GM19328 (cell line): Measurements from ENCODE around the gene COL13A1.

ENCODE experiments used
- ATAC-seq: cut with Tn5 transposase; IDR thresholded peaks from one replicate; pipeline ENCODE4 v1.9.1; 2021; ENCODE audit warnings: mild to moderate bottlenecking, moderate library complexity; ENCODE audit not compliant: unreplicated experiment

COL13A1 gene

DNA sequence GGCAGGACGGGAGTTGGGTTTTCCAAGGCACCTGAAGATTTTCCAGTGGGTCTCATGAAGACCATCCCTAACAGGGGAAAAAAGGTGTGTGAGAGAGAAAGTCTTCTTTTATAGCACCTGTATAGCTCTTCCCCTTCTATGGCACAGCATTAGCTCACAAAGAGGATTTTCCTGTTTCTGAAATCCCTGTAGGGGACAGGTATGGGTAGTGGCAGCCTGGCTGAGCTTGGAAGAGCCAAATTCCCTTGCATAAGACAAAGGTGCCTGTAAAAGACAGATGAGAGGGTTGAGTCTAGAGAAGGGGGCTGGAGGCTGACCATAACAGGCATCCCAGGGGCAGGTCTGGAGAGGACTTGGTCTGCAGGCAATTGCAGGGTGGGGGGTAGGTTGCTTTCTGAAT is 63.7 kb downstream of the COL13A1 start:
- ATAC-seq: no peak

DNA sequence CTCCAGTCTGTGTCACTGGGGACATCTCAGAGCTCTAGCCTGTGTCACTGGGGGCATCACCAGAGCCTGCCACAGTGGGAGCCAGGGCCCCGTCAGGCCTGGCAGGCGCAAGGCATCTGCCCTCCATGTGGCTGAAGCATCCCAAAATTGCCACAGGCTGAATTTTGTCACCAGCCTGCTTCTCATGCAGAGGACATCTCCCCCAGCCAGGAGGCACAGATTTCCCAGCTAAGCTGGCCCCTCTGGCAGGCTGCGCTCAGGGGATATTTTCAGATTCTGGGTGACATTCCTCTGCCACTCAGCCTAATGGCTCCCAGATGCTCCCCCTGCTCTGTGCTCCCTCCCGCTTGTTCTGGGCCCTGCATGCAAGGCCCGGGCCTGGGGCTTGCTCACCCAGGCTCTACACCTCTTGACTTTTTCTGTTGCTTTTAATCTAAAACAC is 64.6 kb downstream of the COL13A1 start:
- ATAC-seq: no peak

DNA sequence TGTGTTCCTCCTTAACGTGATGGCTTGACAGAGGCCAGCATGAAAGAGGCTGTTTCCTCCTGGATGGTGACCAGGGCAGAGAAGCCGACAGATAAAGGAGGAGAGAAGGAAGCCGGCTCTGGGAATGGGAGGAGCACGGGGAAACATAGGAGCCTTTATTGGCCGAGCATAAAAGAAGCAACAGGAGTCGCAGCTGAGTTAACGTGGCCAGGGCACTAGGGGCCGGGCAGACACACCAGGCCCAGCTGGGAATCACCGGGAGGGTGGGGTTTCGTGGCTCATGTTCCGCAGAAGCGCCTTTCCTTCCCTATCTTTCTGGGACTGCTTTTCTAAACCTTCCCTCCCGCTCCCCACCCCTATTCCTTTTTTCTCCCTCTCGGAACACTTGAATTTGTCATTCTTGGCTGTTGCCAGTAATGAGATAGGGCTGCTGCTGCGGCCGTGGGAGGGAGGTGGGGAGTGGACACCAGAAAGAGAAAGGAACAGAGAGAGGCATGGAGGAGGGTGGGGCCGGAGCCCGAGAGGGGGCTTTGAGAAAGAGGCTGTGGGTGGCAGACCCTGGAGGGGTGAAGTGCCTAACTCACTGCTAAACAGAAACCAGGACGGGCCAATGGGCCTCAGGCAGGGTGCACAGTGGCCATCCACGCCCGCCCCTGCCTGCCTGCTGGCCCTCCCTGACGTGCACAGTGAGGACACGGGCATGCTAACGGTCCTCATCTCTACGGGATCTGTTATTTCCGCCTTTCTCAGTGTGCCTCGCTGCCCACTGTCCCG is 65.2 kb downstream of the COL13A1 start:
- no peak for ATAC-seq

DNA sequence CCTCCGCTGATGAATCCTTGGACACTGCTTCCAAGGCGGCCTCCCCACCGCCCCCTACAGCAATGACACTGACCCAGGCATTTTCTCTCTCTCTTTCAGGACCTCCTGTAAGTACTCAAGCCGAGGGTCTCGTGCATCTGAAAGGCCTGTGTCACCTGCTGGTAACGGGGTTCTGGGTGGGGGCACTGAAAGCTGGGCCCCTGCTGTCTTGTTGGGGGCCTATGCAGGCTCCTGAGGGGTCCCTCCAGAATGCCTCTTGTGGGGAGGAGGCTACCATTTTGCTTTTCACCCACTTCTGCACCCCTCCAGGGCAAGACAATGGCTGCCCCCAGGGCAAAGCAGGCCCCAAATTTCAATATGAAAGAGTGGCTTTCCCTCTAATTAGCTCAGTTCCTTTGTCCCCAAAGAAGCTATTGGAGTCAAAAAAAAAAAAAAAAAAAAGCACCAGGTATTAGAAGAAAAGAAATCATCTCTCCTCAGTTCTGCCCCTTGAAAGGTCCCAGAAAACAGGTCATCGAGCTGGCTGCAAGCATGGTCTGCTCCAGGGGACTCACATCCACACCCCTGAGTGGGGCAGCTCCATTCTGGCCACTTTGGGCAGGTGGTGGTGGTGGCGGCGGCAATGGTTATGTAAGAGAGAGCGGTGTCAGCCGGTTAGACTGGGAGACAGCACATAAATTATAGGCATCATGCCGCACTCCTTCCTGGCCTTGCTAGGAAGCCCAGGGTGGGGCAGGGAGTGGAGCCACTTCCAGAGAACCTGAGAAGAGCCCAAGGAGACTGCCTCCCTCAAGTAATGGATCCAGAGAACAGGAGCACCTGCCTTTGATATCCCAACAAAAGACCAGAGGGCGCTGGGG is 66.2 kb downstream of the COL13A1 start:
- ATAC-seq: no peak

DNA sequence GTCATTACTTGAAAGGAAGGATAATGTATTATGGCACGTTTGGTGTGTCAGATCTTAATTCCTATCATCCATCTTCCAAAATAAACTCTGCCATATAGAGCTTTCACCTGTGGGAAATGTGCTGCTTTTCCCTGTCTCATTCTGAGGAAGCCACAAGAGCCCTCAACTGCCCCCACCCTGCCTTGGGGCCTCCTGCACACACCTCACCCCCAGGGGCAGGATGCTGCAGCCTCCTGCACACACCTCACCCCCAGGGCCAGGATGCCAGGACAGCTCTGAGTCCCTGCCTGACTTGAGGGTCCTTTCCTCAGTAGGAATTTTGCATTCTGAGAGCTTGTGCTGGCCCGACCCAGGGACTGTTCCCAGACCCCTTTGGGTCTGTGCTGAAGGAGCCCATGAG is 67.1 kb downstream of the COL13A1 start:
- no peak for ATAC-seq

DNA sequence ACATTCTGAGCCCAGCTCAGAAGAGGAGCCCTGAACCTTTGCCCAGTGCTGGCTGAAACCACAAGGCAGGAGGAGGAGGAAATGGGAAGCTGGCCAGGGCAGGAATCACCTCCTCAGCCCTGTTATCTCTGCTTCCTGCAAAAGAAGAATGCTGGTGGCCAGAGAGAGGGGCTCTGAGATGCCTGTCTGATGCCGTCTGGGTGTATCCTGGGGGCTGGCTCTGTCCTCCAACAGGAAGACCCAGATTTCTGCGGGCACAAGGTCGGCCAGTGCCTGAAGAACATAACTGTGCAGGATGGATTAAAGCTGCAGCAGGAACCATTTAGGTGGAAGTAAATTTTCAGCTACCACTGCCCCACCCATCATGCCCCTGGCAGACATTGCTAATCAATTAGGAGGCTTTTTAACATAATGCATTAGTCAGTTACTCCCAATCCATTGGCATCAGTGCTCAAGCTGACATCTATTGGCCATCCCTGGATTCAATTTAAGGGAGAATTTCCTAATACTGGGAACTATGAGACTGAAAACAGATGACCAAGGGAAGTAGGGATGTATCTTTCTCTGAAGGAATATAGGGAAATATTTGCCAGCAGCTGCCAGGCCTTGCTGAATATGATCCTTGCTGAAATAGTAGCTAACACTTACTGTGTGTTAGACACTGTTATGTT is 67.7 kb downstream of the COL13A1 start:
- no peak for ATAC-seq

DNA sequence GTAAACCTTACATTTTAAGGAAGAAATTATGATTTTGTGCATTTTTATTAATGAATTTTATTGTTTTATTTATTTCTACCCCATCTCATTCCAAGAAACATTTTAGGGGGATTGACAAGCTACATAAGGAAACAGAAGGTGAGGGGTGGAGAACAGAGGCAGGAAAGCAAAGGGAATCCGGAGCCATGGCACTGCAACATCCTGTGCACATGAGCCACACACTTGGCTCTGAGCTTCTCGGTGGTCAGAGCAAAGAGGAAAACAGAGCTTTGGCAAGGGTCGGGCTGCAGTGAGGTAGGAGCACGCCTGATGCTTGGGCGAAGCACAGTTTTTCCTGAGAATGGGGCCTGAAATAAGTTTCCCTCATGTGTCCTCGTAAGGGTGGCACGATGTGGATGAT is 68.9 kb downstream of the COL13A1 start:
- no peak for ATAC-seq

DNA sequence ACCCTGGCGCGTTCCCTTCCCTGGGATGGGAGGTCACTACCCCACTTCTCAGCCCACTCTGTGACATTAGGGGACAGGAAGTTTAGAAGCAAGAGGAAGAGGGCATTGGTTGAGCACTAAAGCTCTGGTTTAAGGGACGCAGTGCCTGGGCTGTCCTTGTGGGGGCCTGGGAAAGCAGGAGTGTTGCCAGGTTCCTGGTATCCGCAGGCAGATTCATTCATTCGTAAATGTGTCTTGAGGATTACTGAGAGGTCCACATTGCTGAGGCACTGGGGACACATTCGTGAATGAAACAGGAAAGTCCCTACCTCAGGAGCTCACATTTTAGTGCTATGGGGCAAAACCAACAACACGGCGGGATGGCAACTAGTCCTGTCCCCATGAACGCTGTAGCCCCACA is 69.4 kb downstream of the COL13A1 start:
- ATAC-seq: no peak

DNA sequence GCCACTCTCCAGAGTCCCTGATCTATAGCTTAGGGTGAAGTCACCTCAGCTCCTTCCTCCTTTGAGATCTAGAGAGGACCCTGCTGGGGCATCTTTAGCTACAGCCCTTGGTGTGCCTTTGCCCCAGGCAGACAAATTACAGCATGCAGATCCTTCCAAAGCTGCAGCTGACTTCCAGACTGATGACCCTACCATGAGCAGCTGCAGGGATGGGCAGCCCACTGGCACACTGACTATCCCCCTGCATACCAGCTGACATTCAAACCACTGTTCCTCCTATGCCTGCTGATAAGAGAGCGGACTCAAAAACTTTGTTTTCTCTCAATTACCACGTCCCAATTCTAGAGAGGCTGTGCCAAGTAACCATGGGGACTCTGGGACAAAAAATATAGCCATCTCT is 70.6 kb downstream of the COL13A1 start:
- ATAC-seq: no peak

DNA sequence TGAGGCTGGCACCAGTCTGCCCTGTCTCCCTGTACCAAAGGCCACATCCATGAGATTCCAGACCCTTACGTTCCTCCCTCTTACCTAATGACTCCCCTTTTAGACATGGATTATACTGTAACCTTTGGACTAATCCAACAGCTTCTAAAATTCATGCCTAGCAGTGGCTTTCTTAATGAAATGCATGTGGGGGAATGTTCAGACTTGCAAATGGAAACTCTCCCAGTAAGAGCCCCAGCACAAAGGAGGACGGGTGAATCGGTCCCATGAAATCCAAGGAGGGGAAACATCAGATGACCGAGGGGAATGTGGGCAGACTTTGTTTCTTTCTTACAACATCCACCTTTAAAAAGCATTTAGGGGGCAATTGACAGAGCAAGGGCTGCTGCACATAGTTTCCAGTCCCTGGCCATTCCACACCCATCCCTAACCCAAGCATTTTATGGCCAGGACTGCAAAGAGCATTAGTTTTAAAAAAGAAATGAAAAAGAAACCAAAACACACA is 71.5 kb downstream of the COL13A1 start:
- ATAC-seq: no peak

DNA sequence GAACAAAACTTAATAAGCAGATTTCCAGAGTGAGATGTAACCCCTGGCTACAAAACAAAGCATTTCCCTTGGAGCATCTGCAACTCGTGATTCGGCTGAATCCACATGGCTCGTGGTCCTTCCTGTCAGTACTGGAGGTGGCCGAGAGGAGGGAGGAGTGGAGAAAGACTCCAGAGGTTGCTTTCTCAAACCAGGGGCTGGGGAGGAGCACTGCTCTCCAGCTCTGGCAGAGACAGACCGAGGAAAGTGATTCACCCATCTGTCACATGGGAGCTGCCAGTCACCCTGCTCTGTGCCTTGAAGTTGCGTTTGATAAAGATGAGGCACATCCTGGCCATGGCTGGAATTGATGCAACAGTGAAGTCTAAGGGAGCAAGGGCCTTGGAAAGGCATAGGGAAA is 72.7 kb downstream of the COL13A1 start:
- ATAC-seq: no peak

DNA sequence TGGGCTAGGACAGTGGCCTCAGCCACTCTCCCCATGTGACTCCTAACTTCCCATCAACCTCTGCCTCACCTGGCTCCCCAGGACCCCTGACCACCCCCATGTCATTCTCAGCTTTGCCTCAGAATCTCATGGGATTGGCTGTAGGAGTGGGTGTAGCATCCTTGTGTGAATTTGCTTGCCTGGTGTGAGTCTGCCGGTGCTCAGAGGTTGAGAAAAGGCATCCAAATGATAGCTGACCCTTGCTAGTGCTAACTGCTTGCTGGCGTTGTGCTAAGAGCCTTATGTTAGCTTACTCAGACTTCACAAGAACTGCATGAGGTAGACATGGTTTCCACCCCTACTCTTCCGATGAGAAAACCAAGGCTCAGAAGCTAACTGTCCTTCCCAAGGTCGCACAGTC is 74.2 kb downstream of the COL13A1 start:
- ATAC-seq: no peak

DNA sequence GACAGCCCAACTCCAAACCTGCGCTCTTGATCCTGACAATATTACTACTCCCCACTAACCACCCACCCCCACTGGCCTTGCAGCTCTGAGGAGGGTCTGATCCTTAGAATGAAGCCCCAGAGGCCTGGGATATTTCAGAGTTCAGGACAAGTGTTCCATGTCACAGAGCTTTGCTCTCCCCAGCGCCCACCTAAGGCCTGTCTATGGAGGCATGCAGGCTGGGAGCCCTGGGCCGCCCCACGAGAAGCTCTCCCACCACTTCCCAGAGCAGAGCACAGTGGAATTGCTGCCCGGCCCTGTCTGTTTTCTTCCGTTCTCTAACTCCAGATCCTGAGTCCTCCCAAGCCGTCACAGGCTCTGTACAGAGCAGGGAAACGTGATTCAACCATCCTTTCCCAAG is 74.6 kb downstream of the COL13A1 start:
- ATAC-seq: no peak

DNA sequence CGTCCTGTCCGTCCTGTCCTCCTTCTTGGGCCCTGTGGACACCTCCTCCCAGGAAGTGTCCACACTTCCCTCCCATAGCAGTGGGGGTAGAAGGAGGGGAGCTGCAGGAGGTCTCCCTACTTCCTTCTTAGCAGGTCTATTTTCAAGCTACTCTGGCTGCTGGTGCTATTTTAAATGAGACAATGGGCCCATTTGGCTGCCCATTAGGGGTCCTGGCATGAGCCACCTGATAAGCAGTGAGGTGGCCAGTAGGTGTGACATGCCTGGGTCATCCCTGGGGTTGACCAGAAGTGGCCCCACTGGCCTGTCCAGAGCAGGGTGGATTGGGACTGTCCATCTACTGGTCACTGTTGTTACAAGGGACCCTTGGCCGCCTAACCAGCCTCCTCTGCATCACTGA is 75.2 kb downstream of the COL13A1 start:
- no peak for ATAC-seq

DNA sequence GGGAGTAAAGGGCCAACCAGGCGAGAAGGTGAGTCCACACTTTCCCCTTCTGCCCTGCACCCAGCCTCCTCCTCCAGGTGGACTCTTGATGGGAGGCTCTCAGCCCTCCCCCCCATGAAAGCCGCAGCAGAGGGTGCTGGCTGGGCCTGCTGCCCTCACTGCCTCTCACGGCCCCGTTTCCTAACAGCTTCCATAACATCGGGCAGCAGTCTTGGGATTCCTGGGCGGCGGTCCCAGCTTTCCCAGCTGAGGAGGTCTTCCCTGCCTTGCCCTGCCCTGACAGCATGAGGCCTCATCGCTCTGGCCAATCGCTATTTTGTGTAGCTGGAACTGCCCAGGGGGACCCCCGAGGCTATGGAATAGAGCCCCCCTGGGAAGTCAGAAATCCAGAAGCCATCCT is 76.3 kb downstream of the COL13A1 start:
- no peak for ATAC-seq

DNA sequence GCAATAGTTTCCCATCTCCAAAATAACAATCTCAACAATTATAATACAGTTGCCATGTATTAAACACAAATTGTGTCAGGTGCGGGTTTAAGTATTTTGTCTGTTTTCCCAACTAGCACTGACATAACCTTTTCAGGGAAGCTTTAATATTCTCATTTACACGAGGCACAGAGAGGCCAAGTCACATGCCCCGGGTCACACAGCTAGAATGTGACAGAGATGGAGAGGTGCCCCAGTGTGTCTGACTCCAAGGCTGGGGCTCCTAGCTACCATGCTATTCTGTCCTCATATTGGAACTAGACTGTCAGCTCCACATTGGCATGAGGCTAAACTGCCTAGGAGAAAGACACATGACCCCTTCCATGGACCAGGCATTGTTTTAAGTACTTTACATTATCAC is 77.2 kb downstream of the COL13A1 start:
- no peak for ATAC-seq

DNA sequence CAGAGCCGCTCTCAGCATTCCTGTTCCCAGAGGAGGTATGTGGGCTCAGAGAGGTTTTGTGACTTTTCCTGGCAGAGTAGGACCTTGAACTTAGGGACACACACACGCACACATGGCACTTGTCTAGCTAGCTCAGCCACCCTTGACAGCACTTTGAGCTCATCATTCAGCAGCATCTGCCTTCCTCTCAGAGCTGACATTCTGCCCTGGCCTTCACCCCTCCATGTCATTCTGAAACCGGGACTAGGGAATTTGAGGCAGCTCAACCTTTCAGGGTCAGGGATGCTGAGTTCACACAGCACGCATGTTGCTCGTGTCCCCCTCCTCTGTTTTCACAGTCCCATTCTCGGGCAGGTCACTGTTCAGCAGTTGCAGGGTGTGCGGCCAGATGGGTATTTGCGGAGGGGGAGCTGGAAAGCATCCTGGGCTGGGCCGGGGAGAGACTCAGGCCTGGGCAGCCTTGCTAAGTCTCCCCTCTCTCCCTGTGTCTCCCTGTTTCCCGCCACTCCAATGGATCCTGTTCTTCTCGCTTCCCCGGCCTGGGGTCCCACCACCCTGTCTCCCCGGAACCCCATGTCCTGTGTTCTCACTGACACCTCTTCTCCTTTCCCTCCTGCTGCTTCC is 78.0 kb downstream of the COL13A1 start:
- ATAC-seq: no peak

DNA sequence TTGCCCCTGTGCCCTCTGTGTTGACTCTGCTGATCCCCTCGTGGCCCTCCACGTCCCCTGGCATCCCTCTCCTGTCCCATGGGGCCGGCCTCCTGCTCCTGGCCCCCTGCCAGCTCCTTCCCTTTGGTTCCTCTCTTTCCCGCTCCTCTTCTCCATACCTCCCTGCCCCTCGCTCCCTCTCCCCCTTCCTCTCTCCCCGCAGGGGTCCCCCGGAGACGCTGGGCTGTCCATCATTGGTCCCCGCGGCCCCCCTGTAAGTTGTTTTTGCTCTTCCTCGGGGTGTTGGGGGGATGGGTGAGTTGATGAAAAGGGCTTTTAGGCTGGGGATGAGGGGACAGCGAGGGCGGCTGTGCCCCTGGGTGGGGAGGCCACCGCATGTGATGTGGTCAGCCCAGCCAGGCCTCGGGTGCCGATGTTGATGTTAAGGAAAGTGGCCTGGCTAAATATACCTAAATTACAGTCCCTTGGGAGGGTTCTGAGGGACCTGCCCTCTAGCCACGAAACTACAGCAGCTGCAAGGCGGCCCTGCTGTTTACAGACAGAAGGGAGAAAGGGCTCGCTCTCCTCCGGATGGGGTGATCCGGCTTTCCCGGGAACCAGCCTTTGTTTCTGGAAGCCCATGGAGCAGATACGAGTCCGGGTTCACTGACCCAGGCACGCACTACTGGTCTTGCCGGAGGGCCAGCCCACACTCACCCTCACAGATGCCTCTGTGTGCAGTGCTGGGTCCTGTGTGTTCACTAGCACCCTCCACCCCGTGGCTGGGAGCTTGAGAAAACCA is 78.8 kb downstream of the COL13A1 start:
- no peak for ATAC-seq

DNA sequence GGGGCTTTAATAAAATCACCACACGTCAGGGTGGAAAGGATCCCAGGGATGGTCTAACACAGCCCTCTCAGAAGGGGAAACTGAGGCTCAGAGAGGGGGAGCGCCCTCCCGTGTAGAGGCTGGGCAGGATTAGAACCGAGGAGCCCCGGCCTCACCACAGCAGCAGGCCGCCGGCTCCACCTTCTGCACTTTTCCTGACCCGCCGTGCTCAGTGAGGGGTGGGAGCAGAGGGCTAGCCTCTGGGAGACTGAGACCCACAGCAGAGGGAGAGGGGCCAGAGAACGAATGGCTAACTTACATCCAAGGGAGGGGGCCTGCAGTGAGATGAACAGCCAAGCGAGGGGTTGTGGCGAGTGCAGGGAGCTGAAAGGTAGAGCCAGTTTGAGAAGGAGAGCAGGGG is 79.5 kb downstream of the COL13A1 start:
- no peak for ATAC-seq

DNA sequence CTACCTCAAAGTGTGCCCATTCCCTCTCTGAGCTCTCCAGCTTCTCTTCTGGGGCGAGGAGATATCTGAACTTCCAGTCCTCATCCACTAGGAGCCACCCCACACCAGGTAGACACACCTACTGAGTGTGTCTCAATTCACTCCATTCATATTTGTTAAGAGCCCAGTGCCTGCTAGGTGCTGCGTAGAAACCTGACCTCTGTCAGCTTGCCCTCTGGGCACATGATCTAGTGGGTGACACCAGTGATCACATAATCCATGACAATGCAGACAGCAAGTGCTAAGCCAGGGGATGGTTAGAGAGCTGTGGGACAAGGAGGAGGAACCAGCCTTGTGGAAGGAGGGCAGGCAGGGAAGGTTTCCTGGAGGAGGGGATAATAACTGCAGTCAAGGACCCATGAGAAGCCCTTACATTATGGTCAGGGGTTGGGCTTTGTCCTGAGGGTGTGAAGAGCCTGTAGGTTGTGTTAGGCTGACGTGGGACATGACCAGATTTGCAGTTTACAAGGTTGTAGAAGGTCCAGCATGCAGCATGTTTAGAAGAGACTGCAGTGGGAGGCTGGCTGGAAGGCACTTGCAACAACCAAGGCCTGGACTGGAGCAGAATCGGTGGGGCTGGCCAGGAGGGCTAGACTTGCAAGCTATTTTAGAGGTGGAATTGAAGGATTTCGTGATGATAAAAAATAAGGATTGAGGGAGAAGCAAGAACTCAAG is 81.8 kb downstream of the COL13A1 start:
- ATAC-seq: no peak
